Trophoblast cell (in vitro differentiated cells and primary cell): ENCODE data around the gene TRPM8.

Experiments
- DNase-seq, 2 donors: peaks; one replicate each; pipeline ENCODE4 v3.0.0-alpha.2; 2016
- H2AFZ ChIP-seq: 2 replicates; pipeline ENCODE4 v1.6.1; 2013; ENCODE audit warnings: low read length, moderate library complexity, mild to moderate bottlenecking; ENCODE audit not compliant: insufficient read depth, poor library complexity
- H2AK5ac ChIP-seq: 2 replicates; pipeline ENCODE4 v1.6.1; 2013; ENCODE audit warnings: mild to moderate bottlenecking, low read length
- H2BK120ac ChIP-seq: 2 replicates; pipeline ENCODE4 v1.6.1; 2013; ENCODE audit warnings: low read length, mild to moderate bottlenecking, moderate library complexity; ENCODE audit not compliant: insufficient read depth, poor library complexity
- H2BK12ac ChIP-seq: 2 replicates; pipeline ENCODE4 v1.6.1; 2013; ENCODE audit warnings: mild to moderate bottlenecking, low read length, moderate library complexity
- H2BK5ac ChIP-seq: 2 replicates; pipeline ENCODE4 v1.6.1; 2013; ENCODE audit warnings: low read length, low read depth, moderate library complexity, mild to moderate bottlenecking; ENCODE audit not compliant: poor library complexity
- H3K14ac ChIP-seq: 2 replicates; pipeline ENCODE4 v1.6.1; 2013; ENCODE audit warnings: mild to moderate bottlenecking, low read length
- H3K18ac ChIP-seq: 2 replicates; pipeline ENCODE4 v1.6.1; 2013; ENCODE audit warnings: mild to moderate bottlenecking, low read length
- H3K23ac ChIP-seq: 2 replicates; pipeline ENCODE4 v1.6.1; 2013; ENCODE audit warnings: low read length
- H3K27ac ChIP-seq: 2 replicates; pipeline ENCODE4 v1.5.1; 2013; ENCODE audit warnings: low read depth, mild to moderate bottlenecking, inconsistent platforms, low read length, moderate library complexity
- H3K27me3 ChIP-seq: 2 replicates; pipeline ENCODE4 v1.6.1; 2013; ENCODE audit warnings: inconsistent platforms, mild to moderate bottlenecking, low read length, moderate library complexity; ENCODE audit not compliant: insufficient read depth
- H3K36me3 ChIP-seq, 2 experiments: 1 replicate in 1 of 2; 2 replicates in 1 of 2; pipeline ENCODE4 v1.6.1; 2013; ENCODE audit warnings: low read length in 2 of 2, mild to moderate bottlenecking in 2 of 2, moderate library complexity in 1 of 2; ENCODE audit not compliant: insufficient read depth in 2 of 2, control insufficient read depth in 1 of 2
- H3K4ac ChIP-seq: 2 replicates; pipeline ENCODE4 v1.6.1; 2013; ENCODE audit warnings: low read depth, mild to moderate bottlenecking, low read length, moderate library complexity
- H3K4me1 ChIP-seq, 2 experiments: 1 replicate in 1 of 2; 2 replicates in 1 of 2; pipeline ENCODE4 v1.6.1; 2013; ENCODE audit warnings: low read length in 2 of 2, mild to moderate bottlenecking in 2 of 2, moderate library complexity in 1 of 2; ENCODE audit not compliant: insufficient read depth in 2 of 2, control insufficient read depth in 1 of 2
- H3K4me2 ChIP-seq: 2 replicates; pipeline ENCODE4 v1.6.1; 2013; ENCODE audit warnings: inconsistent platforms, mild to moderate bottlenecking, low read length, moderate library complexity
- H3K4me3 ChIP-seq: 2 replicates; pipeline ENCODE4 v1.5.1; 2013; ENCODE audit warnings: mild to moderate bottlenecking, low read depth, low read length, inconsistent platforms
- H3K79me1 ChIP-seq: one replicate; pipeline ENCODE4 v1.6.1; 2013; ENCODE audit warnings: low read length
- H3K79me2 ChIP-seq: 2 replicates; pipeline ENCODE4 v1.6.1; 2013; ENCODE audit warnings: low read length, mild to moderate bottlenecking; ENCODE audit not compliant: control insufficient read depth, insufficient read depth, poor library complexity
- H3K9ac ChIP-seq: 2 replicates; pipeline ENCODE4 v1.6.1; 2013; ENCODE audit warnings: mild to moderate bottlenecking, low read length
- H3K9me3 ChIP-seq: 2 replicates; pipeline ENCODE4 v1.6.1; 2013; ENCODE audit warnings: low read depth, mild to moderate bottlenecking, control low read depth, inconsistent platforms, low read length; ENCODE audit not compliant: insufficient read depth
- H4K12ac ChIP-seq: 2 replicates; pipeline ENCODE4 v1.6.1; 2013; ENCODE audit warnings: low read depth, mild to moderate bottlenecking, low read length, moderate library complexity
- H4K8ac ChIP-seq: 2 replicates; pipeline ENCODE4 v1.6.1; 2013; ENCODE audit warnings: low read depth, mild to moderate bottlenecking, low read length, moderate library complexity
- H4K91ac ChIP-seq: one replicate; pipeline ENCODE4 v1.6.1; 2013; ENCODE audit warnings: low read depth, mild to moderate bottlenecking, low read length, moderate library complexity
- WGBS: extraction: QIAGEN DNeasy Blood & Tissue Kit; methylation state at CpG from one replicate; pipeline ENCODE4 v1.1.7; 2013; ENCODE audit warnings: missing lambda C conversion rate; ENCODE audit not compliant: insufficient read length, insufficient coverage; ENCODE audit errors: extremely low coverage; 5-methylcytosine and 5-hydroxymethylcytosine counted together

Gene TRPM8

DNA sequence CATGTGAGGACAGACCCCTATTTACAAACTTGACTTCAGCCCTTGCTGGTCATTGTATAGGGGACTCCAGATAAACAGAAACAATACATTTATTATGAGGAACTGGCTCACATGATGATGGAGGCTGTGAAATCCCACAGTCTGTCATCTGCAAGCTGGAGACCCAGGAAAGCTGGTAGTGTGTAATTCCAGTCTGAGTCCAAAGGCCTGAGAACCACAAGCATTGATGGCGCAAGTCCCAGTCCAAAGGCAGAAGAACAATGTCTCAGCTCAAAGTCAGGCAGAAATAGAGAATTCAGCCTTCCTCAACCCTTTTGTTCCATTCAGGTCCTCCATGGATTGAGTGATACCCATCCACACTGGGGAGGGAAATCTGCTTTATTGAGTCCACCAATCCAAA lies 105.3 kb downstream of the TRPM8 start:
- Histone ChIP-seq H3K4me2 (no peak overlapping the region), H3K36me3 (no peaks in the 10 kb centered on the region), H2AFZ (no peak overlapping the region), H3K4me1 (no peaks in the 10 kb centered on the region), H3K27me3 (no peaks in the 10 kb centered on the region), H3K79me2 (no peaks in the 10 kb centered on the region), H4K8ac (no peak overlapping the region), H2AK5ac (no peak overlapping the region), H4K12ac (no peak overlapping the region), H3K23ac (no peak overlapping the region), H3K4me3 (no peak overlapping the region), H3K9ac (no peak overlapping the region), H3K14ac (no peak overlapping the region), H3K79me1 (no peaks in the 10 kb centered on the region), H2BK12ac (no peak overlapping the region), H2BK5ac (no peak overlapping the region), H4K91ac (no peak overlapping the region), H3K9me3 (peaks cover 8% of the 10 kb centered on the region), H3K18ac (no peak overlapping the region), H3K27ac (no peak overlapping the region), H2BK120ac (no peak overlapping the region), H3K4ac (no peak overlapping the region)
- WGBS: no CpG with 5 or more reads among the region's 1 CpG
- no peak for DNase-seq

- H3K18ac ChIP-seq: no peak overlapping the region
- peaks cover 8% of the 10 kb centered on the region for H3K9me3 ChIP-seq
- no peak overlapping the region for H2BK12ac ChIP-seq
- H4K8ac ChIP-seq: no peak overlapping the region
- H2AFZ ChIP-seq: no peak overlapping the region
- H3K27me3 ChIP-seq: no peaks in the 10 kb centered on the region
- no peak overlapping the region for H3K27ac ChIP-seq
- H2AK5ac ChIP-seq: no peak overlapping the region
- H4K91ac ChIP-seq: no peak overlapping the region
- no peak overlapping the region for H2BK120ac ChIP-seq
- WGBS: no CpG with 5 or more reads among the region's 29 CpGs
- H3K4ac ChIP-seq: no peak overlapping the region
- no peak overlapping the region for H4K12ac ChIP-seq
- H3K23ac ChIP-seq: no peak overlapping the region
- H3K14ac ChIP-seq: no peak overlapping the region
- H2BK5ac ChIP-seq: no peak overlapping the region
- H3K79me1 ChIP-seq: no peaks in the 10 kb centered on the region
- no peak for DNase-seq
- no peak overlapping the region for H3K9ac ChIP-seq
- no peak overlapping the region for H3K4me2 ChIP-seq
- H3K36me3 ChIP-seq: no peaks in the 10 kb centered on the region
- no peaks in the 10 kb centered on the region for H3K79me2 ChIP-seq
- H3K4me3 ChIP-seq: no peak overlapping the region
- no peaks in the 10 kb centered on the region for H3K4me1 ChIP-seq
Measured at GRCh38 chr2:234024304-234024703, 107.1 kb downstream of the TRPM8 start.

DNA sequence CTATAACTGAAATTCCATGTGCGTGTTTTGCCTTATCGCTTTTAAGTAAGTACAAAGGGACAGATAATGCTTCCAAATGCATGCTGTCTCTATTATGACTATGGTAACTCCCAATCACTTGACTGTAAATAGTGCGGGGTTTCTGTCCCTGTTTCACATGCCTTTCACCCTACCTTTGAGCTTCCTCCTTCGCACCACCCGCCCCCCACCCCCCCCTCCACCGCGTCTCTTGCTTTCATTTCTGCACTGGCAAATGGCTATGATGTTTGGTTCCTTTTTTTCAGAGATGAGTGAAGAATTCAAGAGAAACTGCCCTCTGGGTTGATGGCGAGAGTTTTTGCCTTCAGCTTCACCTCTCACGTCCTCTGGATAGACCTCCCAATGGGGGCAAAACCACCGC lies 108.3 kb downstream of the TRPM8 start:
- no peak for DNase-seq
- no peaks in the 10 kb centered on the region for H3K27me3 ChIP-seq
- no peak overlapping the region for H2AFZ ChIP-seq
- no peak overlapping the region for H3K4ac ChIP-seq
- H4K8ac ChIP-seq: no peak overlapping the region
- WGBS: no CpG with 5 or more reads among the region's 10 CpGs
- no peaks in the 10 kb centered on the region for H3K79me1 ChIP-seq
- H3K4me3 ChIP-seq: no peak overlapping the region
- no peak overlapping the region for H3K18ac ChIP-seq
- no peak overlapping the region for H4K12ac ChIP-seq
- H2BK5ac ChIP-seq: no peak overlapping the region
- no peak overlapping the region for H3K9ac ChIP-seq
- no peaks in the 10 kb centered on the region for H3K79me2 ChIP-seq
- H3K23ac ChIP-seq: no peak overlapping the region
- no peak overlapping the region for H2AK5ac ChIP-seq
- no peak overlapping the region for H3K14ac ChIP-seq
- H3K27ac ChIP-seq: no peak overlapping the region
- no peak overlapping the region for H2BK120ac ChIP-seq
- no peaks in the 10 kb centered on the region for H3K4me1 ChIP-seq
- no peaks in the 10 kb centered on the region for H3K36me3 ChIP-seq
- no peak overlapping the region for H2BK12ac ChIP-seq
- H4K91ac ChIP-seq: no peak overlapping the region
- H3K9me3 ChIP-seq: peaks cover 5% of the 10 kb centered on the region
- H3K4me2 ChIP-seq: no peak overlapping the region

GRCh38 chr2:234025891-234026401 lies 108.8 kb downstream of the TRPM8 start:
- H3K9me3 ChIP-seq: peaks cover 5% of the 10 kb centered on the region
- H3K4me3 ChIP-seq: no peak overlapping the region
- H3K4ac ChIP-seq: no peak overlapping the region
- H3K18ac ChIP-seq: no peak overlapping the region
- no peak overlapping the region for H2AK5ac ChIP-seq
- no peaks in the 10 kb centered on the region for H3K36me3 ChIP-seq
- H2BK120ac ChIP-seq: no peak overlapping the region
- WGBS: no CpG with 5 or more reads among the region's 5 CpGs
- H3K4me1 ChIP-seq: no peaks in the 10 kb centered on the region
- H3K14ac ChIP-seq: no peak overlapping the region
- no peak for DNase-seq
- H4K91ac ChIP-seq: no peak overlapping the region
- H2BK12ac ChIP-seq: no peak overlapping the region
- H4K8ac ChIP-seq: no peak overlapping the region
- no peak overlapping the region for H2BK5ac ChIP-seq
- no peaks in the 10 kb centered on the region for H3K27me3 ChIP-seq
- no peaks in the 10 kb centered on the region for H3K79me2 ChIP-seq
- no peak overlapping the region for H3K23ac ChIP-seq
- no peak overlapping the region for H4K12ac ChIP-seq
- H3K4me2 ChIP-seq: no peak overlapping the region
- no peak overlapping the region for H3K9ac ChIP-seq
- H2AFZ ChIP-seq: no peak overlapping the region
- no peak overlapping the region for H3K27ac ChIP-seq
- no peaks in the 10 kb centered on the region for H3K79me1 ChIP-seq
